GM19328 (cell line): Measurements from ENCODE around the gene IFNA1.
"Not testable (repeated sequence)": the region's sequence is repeated elsewhere in the genome, so short reads cannot be mapped to it uniquely, and the experiment has no call there.

Experiments used
- ATAC-seq: cut with Tn5 transposase; IDR thresholded peaks from one replicate; pipeline ENCODE4 v1.9.1; 2021; ENCODE audit warnings: mild to moderate bottlenecking, moderate library complexity; ENCODE audit not compliant: unreplicated experiment

Gene IFNA1

GRCh38 chr9:21443849-21444625 lies 3.8 kb downstream of the IFNA1 start:
- ATAC-seq = peak; percentile 92

- ATAC-seq = not testable (repeated sequence)
Observed at GRCh38 chr9:21449312-21449711, 9.1 kb downstream of the IFNA1 start.

- ATAC-seq = no peak
Observed at GRCh38 chr9:21450733-21451394, 10.6 kb downstream of the IFNA1 start.

GRCh38 chr9:21452681-21453080 lies 12.4 kb downstream of the IFNA1 start:
- no peak for ATAC-seq

- ATAC-seq = no peak
Observed at GRCh38 chr9:21454149-21454548, 13.9 kb downstream of the IFNA1 start.

GRCh38 chr9:21455320-21455719 lies 15.1 kb downstream of the IFNA1 start:
- no peak for ATAC-seq

GRCh38 chr9:21461377-21461776 lies 21.1 kb downstream of the IFNA1 start:
- no peak for ATAC-seq

- ATAC-seq = no peak
Observed at GRCh38 chr9:21465138-21465537, 24.9 kb downstream of the IFNA1 start.

GRCh38 chr9:21465859-21466518 lies 25.8 kb downstream of the IFNA1 start:
- no peak for ATAC-seq

GRCh38 chr9:21470126-21470525 lies 29.9 kb downstream of the IFNA1 start:
- ATAC-seq = no peak

GRCh38 chr9:21473236-21473635 lies 33.0 kb downstream of the IFNA1 start:
- no peak for ATAC-seq

- no peak for ATAC-seq
Observed at GRCh38 chr9:21477466-21477865, 37.2 kb downstream of the IFNA1 start.

- ATAC-seq = no peak
Observed at GRCh38 chr9:21479152-21479702, 39.0 kb downstream of the IFNA1 start.

GRCh38 chr9:21481470-21482056 lies 41.3 kb downstream of the IFNA1 start:
- no peak for ATAC-seq

- ATAC-seq = no peak
Observed at GRCh38 chr9:21482213-21482612, 42.0 kb downstream of the IFNA1 start, which contains the start of gene IFNE. Gene IFNE (minus strand): TSS chr9:21482313. CDS start chr9:21481694, 619 bp downstream.
